ENCODE data around the gene FMNL2. TPM values are rescaled to one million over a fixed set of nuclear protein-coding genes. Genes with fewer than 3 reads are reported as not detected.

FMNL2 gene
- total RNA-seq, 1 experiment from 2014 or later: 33.6 TPM

- Histone ChIP-seq H3K79me1 (ENCODE audit: insufficient read depth, low read depth, low read length, poor library complexity, severe bottlenecking) (no peaks in the 10 kb centered on the region), H3K18ac (ENCODE audit: insufficient read length, low read depth, low read length) (no peak overlapping the region), H2AK5ac (ENCODE audit: insufficient read length, low read length) (no peak overlapping the region), H2BK120ac (ENCODE audit: low read depth, low read length, poor library complexity, severe bottlenecking) (no peak overlapping the region), H2BK12ac (ENCODE audit: insufficient read length, low read depth, low read length) (no peak overlapping the region), H2AFZ (ENCODE audit: low read length) (no peak overlapping the region), H3T11ph (ENCODE audit: low read length) (no peak overlapping the region), H2BK15ac (ENCODE audit: low read depth, low read length) (no peak overlapping the region), H2BK20ac (ENCODE audit: low read depth, low read length, poor library complexity, severe bottlenecking) (no peak overlapping the region), H4K5ac (ENCODE audit: insufficient read length, low read depth, low read length) (no peak overlapping the region), H2BK5ac (ENCODE audit: insufficient read length, low read length) (no peak overlapping the region), H3K9ac (ENCODE audit: extremely low read depth, insufficient read length, low read length) (no peak overlapping the region), H3K4me2 (ENCODE audit: insufficient read depth, insufficient read length, low read length) (no peak overlapping the region), H3K27me3 (ENCODE audit: insufficient read depth, low read length) (no peaks in the 10 kb centered on the region), H3K4ac (ENCODE audit: low read depth, low read length) (no peak overlapping the region), H3K56ac (ENCODE audit: insufficient read length, low read depth, low read length) (no peak overlapping the region), H3K79me2 (ENCODE audit: insufficient read depth, low read length) (no peaks in the 10 kb centered on the region), H4K20me1 (ENCODE audit: control insufficient read depth, insufficient read depth, insufficient read length) (no peaks in the 10 kb centered on the region), H4K91ac (ENCODE audit: insufficient read length, low read depth, low read length) (no peak overlapping the region), H3K4me1 (ENCODE audit: insufficient read depth, low read length) (no peaks in the 10 kb centered on the region), H3K23me2 (ENCODE audit: insufficient read length, low read depth, low read length, poor library complexity, severe bottlenecking) (no peaks in the 10 kb centered on the region), H3K9me3 (ENCODE audit: control insufficient read depth, low read depth, low read length) (no peaks in the 10 kb centered on the region), H3K14ac (ENCODE audit: insufficient read depth, low read length) (no peak overlapping the region), H3K23ac (ENCODE audit: insufficient read length, low read depth, low read length) (no peak overlapping the region), H4K8ac (replicated peaks; ENCODE audit: insufficient read length, low read depth, low read length) (no peak overlapping the region), H3K27ac (ENCODE audit: insufficient read length, low read depth, low read length) (no peak overlapping the region)
- H3K36me3 Mint-ChIP-seq (ENCODE audit: insufficient read depth in 1 of 3, low read depth in 3 of 3): peaks cover 26 to 54% (median 46%) of the 10 kb centered on the region in 3 experiments; a peak in 6 of 7 replicates
- H3K9me3 Mint-ChIP-seq: no peaks in the 10 kb centered on the region
- no peak overlapping the region for H3K27ac Mint-ChIP-seq
- no peak for DNase-seq
- no peak for TF ChIP-seq CTCF (conservative IDR thresholded peaks at IDR 0.05)
- no peaks in the 10 kb centered on the region for H3K4me1 Mint-ChIP-seq
- no CpG with 5 or more reads among the region's 3 CpGs for whole genome bisulfite sequencing (ENCODE audit: extremely low coverage, insufficient read length, low lambda C conversion rate)
- H3K27me3 Mint-ChIP-seq (ENCODE audit: low read depth): no peaks in the 10 kb centered on the region
- H3K4me3 Mint-ChIP-seq: no peak overlapping the region
These were observed 297.8 kb downstream of the FMNL2 start for GRCh38 chr2:152632736-152633135.

Data from H9 (cell line).